ENCODE data around the gene SLC5A4.
"Not testable (repeated sequence)": the region's sequence is repeated elsewhere in the genome, so short reads cannot be mapped to it uniquely, and the experiment has no call there.

DNA sequence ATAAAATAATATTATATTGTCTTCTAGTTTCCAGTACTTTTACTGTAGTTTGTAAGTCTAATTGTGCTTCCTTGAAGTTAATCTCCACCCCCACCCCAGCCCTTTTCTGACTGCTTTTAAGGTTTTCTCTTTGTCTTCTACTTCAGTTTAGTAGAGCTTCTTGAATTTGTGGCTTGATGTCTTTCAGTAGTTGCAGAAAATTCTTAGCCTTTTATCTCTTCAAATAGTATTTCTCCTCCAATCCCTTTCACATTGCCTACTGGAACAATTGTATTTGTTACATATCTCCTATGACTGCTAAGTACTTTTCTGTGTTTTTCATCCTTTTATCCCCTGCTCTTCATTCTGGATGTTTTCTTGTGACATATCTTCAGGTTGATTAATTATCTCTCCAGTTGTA, 38.8 kb upstream of the SLC5A4 start:
- not testable (repeated sequence) for TF ChIP-seq POLR2A (IDR thresholded peaks at IDR 0.05)
- TF ChIP-seq, protein P1, sequence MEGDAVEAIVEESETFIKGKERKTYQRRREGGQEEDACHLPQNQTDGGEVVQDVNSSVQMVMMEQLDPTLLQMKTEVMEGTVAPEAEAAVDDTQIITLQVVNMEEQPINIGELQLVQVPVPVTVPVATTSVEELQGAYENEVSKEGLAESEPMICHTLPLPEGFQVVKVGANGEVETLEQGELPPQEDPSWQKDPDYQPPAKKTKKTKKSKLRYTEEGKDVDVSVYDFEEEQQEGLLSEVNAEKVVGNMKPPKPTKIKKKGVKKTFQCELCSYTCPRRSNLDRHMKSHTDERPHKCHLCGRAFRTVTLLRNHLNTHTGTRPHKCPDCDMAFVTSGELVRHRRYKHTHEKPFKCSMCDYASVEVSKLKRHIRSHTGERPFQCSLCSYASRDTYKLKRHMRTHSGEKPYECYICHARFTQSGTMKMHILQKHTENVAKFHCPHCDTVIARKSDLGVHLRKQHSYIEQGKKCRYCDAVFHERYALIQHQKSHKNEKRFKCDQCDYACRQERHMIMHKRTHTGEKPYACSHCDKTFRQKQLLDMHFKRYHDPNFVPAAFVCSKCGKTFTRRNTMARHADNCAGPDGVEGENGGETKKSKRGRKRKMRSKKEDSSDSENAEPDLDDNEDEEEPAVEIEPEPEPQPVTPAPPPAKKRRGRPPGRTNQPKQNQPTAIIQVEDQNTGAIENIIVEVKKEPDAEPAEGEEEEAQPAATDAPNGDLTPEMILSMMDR (IDR thresholded peaks at IDR 0.05): not testable (repeated sequence)

Measured in ovary (tissue), 3 donors.